Measurements from ENCODE around the gene EPHA2. TPM values are rescaled to one million over a fixed set of nuclear protein-coding genes. Genes with fewer than 3 reads are reported as not detected.

The EPHA2 gene
- total RNA-seq, 1 donor from 2014 or later = 21.7 TPM

DNA sequence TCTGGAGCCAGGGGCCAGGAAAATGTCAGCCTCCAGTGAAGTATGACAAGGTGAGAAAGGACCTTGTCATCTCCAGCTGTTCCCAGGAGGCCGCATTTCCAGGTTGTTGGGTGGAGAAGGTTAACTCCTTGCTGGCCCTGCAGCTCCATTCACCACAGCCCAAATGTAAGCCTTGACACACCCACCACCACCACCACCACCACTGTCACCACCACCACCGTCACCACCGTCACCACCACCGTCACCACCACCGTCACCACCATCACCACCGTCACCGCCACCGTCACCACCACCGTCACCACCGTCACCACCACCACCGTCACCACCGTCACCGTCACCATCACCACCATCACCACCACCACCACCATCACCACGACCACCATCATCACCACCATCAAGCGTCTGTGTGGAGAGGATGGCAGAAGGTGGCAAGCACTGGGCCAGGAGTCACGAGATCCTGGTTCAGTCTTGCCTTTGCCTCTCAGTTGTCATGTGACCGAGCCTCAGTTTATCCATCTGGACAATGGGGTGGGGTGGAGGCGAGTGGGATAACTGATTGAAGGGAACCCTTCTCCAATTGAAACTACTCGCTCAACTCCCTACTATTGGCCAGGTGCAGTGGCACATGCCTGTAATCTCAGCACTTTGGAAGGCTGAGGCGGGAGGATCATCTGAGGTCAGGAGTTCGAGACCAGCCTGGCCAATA lies 61.3 kb downstream of the EPHA2 start:
- DNase-seq (ENCODE audit: low spot score) = no peak

- no peak for DNase-seq (ENCODE audit: low spot score)
Measured at GRCh38 chr1:16093611-16094010, 62.3 kb downstream of the EPHA2 start.

- no peak for DNase-seq (ENCODE audit: low spot score)
Measured at GRCh38 chr1:16092923-16093511, 62.9 kb downstream of the EPHA2 start.

DNA sequence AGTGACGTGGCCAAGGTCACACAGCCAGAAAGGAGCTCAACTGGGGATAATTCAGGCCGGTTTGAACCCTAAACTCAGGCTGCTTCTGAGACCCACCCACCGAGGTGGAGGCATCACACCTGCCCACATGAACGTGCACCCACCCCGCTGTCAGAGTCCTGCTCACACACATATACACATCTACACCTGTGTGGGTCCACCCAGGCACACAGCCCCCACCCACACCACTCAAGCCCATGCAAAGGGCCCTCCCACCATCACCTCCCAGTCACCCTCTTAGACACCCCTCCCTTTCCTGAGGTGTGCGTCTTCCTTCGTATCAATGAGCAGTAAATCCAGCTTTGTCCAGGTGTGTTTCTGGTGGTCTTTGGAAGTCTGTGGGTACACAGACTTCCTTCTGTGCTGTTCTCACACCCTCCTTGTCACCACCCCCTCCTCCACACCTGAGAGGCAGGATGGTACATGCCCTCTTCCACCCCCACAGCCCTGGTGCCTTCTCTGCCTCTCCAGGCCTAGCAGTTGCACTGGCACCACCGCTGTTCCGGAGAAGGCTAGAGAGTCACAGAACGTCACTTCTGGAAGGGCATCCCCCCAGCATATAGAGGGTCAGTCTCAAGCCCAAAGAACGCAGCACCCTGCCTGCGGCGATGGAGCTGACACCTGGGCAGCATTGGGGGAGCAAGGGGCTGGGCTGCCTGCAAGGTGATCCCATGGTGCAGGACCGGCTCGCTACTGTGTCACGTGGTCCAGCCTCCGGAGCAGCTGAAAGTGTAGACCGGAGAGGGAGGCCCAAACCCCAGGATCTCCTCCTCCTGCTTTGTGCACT lies 63.6 kb downstream of the EPHA2 start:
- no peak for DNase-seq (ENCODE audit: low spot score)

DNA sequence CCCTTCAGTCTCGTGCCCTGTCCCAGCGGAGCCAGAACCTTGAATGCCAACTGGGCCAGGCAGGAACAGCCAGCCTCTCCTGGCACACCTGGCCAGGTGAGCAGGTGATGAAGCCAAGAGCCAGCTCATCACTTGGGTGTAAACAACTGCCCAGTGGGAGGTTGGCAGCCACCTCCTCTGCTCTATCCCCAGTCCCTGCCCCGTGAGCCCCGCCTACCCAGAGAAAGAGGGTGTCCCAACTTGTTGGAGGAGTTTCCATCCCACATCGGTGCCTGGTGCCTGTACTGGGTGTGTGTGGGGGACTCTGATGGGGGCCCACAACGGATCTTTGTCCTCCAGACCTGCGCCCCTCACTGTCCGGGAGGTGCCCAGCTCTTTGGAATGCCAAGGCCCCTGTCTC lies 64.6 kb downstream of the EPHA2 start:
- no peak for DNase-seq (ENCODE audit: low spot score)

GRCh38 chr1:16090076-16090826 lies 65.6 kb downstream of the EPHA2 start:
- no peak for DNase-seq (ENCODE audit: low spot score)

DNA sequence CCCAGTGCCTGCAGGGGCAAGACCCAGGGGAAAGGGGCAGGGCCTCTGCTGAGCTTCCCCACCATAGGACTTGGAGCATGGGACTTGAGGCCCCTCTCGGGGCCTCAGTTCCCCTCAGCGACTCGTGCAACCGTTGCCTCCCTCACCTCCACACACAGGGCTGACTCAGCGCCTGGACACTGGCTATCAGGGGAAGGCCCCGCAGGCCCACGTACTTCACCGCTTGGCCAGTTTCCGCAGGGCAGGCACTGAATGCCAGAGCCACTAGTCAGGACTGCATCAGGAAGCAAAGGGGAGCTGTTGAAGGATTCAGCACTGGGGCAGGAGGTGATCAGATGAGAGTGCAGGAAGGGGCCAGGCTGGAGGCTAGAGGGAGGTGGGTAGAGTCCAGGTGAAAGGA lies 66.9 kb downstream of the EPHA2 start:
- no peak for DNase-seq (ENCODE audit: low spot score)

DNA sequence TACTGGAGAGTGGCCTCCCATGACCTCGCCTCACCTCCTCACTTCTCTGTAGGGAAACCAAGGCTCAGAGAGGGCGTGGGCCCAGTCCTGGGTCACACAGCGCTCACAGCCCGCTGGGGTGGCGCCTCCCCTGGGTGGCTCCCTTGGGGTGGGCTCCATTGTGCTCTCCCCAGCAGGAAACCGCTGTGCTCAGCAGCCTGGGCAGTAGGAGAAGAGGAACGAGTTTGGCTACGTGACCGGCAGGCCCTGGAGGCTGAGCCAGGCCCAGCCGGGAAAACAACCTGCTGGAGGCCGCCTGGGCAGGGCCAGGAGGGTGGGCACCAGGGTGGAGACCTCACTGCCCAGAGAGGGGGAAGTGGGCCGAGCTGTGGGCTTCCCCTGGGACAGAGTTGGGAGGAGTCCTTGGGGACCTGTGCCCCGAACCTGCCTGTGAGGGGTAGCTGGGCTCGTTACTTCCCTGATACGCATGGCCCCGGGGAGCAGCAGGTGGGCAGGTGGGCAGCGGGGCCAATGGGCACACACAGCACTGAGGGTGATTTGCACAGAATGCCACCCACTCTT lies 67.4 kb downstream of the EPHA2 start:
- peak; percentile 31 for DNase-seq (ENCODE audit: low spot score)

DNA sequence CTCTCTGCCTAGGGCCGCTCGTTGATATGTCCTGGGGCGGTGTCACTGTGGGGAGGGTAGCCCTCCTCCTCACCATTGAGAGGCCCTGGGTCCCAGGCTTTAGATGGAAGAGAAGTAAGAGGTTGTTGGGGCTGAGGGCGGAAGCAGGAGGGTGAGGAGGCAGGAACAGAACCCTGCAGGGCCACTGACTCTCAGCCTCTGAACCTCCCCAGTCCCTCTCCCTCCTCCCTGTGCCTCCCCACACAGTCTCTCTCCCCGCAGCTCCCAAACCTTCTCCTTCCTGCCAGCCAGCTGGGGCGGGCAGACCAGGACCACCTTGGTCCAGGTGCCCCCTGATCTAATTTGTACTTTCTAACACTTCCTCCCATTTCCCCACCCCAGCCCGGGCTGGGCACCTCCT lies 68.1 kb downstream of the EPHA2 start:
- DNase-seq (ENCODE audit: low spot score) = no peak

DNA sequence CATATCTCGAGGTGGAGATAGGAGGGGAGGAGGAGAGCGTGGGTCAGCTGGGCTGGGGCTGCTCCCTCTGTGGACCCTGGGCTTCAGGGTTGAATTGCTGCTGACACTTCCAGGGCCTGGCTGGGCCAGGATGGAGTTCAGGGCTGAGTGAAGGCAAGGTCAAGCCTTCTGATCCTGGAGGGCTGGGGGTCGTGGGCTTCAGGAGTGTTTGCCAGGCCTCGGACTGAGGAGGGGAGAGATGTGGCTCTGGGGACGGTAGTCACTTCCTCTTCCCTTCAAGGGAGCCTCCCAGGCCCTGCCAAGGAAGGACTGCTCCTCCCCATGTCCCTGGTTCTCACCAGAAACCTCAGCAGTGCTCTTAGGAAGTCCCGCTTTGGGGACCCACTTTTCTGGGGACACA lies 70.3 kb downstream of the EPHA2 start:
- no peak for DNase-seq (ENCODE audit: low spot score)

GRCh38 chr1:16083486-16083885 lies 72.4 kb downstream of the EPHA2 start:
- no peak for DNase-seq (ENCODE audit: low spot score)

DNA sequence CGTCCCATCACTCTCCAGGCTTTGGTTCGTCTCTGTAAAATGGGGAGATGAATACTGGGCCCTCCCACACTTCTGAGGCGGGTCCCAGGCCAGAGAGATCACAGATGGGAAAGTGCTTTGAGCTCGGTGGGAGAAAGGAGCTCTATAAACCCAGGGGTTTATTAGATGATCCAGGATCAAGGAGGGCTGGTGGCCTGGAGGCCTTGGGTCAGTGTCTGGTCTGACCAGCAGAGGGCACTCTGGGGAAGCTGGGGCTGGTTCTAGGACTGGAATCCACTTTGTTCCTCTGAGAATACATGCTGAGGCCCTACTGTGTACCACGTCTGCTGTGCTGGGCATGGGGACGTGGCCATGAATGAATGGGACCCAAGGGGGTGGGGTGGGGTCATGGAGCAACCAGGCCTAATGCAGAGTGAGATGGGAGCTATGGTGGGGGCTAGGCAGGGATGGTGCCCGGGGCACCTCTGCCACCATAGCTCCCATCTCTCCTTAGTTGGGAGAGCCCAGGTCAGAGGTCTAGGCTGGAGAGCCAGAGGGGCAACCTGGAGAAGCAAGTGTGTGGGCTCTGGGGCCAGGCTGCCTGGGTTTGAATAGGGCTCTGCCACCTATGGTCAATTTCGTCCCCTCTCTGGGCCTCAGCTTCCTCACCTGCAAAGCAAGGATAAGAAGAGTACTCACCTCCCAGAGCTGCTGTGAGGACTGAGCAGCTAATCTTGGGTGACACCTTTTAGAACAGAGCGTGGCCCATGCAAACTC lies 73.4 kb downstream of the EPHA2 start:
- peak; percentile 62 for DNase-seq (ENCODE audit: low spot score)

- DNase-seq (ENCODE audit: low spot score) = no peak
Measured at GRCh38 chr1:16081636-16082035, 74.2 kb downstream of the EPHA2 start.

DNA sequence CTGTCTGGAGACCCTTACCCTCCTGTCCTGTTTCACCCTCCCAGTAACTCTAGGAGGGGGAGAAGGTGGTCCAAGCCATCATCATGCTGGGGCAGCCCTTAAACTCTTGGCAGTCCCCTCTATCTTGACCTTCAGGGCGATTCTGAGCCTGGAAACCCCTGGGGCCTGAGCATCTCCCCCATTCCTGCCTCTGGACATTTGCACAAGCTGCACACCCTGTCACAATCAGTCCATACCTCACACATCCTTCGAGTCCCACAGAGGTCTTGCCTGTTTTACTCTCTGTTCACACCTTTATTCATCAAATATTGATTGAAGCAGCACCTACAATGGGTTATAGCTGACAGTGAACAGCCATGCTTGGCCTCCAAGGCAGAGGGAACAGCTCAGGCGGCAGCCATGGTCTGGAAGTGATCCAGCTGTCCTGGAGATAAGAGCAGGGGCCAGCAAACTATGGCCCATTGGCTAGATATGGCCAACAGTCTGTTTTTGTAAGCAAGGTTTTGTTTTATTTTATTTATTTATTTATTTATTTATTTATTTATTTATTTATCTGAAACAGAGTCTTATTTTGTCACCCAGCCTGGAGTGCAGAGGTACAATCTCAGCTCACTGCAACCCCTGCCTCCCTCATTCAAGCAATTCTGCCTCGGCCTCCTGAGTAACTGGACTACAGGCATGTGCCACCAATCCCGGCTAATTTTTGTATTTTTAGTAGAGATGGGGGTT lies 75.3 kb downstream of the EPHA2 start:
- no peak for DNase-seq (ENCODE audit: low spot score)

- DNase-seq (ENCODE audit: low spot score) = peak; percentile 84
Measured at GRCh38 chr1:16078925-16079656, 76.8 kb downstream of the EPHA2 start.

GRCh38 chr1:16077406-16078245 lies 78.2 kb downstream of the EPHA2 start:
- no peak for DNase-seq (ENCODE audit: low spot score)

DNA sequence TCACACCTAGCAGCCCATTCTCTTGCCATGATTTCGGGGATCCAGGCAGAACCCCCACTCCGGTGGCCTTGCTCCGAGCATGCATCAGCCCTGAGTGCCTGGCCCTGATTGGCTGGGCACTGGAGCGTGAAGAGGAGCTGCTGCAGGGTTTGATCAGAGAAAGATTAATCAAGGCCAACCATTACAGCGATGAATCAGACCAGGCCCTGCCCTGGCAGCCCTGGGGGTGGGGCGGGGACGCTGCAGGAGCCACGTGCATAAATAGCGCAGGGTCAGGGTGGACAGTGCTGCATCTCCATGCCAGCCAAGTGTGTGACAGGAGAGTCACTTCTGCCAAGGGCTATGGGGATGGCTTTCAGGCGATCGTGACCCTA lies 79.0 kb downstream of the EPHA2 start:
- DNase-seq (ENCODE audit: low spot score) = no peak

- no peak for DNase-seq (ENCODE audit: low spot score)
Measured at GRCh38 chr1:16076031-16076864, 79.6 kb downstream of the EPHA2 start.

Data from umbilical cord (tissue), 2 donors.